ENCODE data around the gene P2RX6.
"Not testable (repeated sequence)": the region's sequence is repeated elsewhere in the genome, so short reads cannot be mapped to it uniquely, and the experiment has no call there.

Gene P2RX6

DNA sequence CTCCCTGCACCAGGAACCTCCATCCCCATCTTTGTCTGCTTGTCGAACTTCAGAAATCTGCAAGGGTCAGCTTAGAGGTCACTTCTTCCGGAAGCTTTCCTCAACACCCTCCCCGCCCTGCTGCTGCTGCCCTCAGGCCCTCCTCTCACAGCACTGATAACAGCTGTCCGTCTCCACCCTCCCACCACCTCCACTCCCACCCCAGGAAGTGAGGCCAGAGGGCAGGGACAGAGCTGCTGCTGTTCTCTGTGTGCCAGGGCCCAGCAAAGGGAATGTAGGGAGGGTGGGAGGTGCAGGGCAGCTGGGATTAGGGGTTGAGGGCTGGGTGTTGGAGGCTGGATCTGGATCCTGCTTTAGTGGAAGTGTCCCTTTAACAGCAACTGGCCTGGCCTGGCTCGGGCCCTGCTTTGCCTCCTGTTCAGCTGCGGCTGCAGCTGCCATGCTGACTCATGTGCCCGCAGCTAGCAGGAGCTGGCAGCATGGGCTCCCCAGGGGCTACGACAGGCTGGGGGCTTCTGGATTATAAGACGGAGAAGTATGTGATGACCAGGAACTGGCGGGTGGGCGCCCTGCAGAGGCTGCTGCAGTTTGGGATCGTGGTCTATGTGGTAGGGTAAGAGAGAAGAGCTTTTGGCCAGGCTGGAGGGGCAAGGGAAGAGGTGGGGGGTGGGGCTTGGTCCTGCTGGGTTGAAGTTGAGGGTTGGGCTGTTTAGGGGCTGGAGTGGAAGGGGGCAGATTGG lies at the start of gene P2RX6:
P2RX6 (plus strand) TSS at position 440 of the 740 bp plus-strand sequence; CDS start at position 450, 10 bp downstream.
- no peak for FAIRE-seq

DNA sequence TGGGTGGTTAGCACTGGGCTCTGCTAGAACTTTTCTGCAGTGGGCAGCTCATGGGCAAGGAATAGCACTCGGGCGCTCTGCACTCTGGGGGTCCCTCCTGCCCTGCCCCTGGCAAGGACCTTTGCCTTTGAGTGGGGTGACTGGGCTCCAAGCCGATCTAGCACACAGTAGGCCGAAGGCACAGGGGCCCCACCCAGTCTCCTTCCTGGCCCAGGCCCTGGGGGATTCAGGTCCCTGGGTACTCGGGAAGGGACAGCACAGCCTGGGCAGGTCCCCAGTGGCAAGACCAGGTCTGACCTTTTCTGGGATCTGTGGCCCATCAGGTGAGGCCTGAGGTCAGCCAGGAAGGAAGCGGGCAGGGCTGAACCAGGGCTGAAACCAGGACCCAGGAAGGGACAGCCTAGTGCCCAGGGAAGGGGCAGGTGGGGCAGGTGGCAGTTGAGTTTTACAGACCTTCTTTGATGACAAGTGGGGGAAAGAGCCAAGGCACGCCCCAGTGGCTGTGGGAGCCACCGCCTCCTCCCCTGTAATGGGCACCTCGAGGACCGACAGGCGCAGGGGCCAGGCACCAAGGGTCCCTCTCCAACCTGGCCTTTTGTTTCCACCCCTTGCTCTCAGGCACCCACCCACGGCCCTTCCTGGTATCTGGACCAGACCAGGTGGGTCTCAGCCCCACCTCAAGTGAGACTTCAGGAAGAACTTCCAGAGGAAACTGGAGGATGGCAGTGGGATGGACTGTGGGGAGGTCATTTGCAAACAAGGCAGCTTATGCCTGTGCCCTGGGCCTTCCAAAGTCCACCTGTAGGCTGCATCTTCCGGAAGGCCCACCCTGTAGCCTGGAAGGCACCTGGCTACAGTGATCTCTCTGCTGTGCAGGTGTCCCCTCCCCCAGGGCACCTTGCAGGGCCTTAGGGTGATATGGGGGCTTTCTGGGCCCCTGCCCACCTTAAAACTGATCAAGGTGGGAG lies 48.8 kb upstream of the P2RX6 start:
- FAIRE-seq, result no peak

GRCh38 chr22:20966883-20967696 lies 47.9 kb upstream of the P2RX6 start, which contains the start of gene AIFM3:
Gene AIFM3 (plus strand): TSS chr22:20967255. CDS start chr22:20967945, 690 bp downstream.
- FAIRE-seq, result no peak

DNA sequence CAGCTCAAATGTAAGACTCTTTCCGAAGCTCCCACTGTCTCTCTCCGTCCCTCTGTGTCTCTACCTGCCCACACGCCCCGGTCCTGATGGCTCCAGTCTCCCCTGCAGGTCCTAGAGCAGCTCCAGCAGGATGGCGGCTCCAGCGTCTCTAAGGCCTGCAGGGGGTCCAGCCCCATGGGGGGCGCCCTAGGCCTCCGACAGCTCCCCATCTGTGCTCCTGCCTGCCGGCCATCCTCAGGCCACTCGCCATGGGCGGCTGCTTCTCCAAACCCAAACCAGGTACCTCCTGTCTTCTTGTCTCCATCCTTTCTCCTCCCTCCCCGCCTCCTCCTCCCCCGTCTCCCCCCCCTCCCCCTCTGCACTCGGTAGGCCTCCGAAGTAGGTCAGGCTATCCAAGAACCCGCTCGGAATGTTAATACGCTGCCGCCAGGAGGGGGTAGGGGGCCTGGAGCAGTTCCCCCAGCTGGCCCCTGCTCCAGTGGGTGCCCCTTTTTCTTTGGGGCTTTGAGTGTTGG lies 47.2 kb upstream of the P2RX6 start:
- FAIRE-seq, result no peak

DNA sequence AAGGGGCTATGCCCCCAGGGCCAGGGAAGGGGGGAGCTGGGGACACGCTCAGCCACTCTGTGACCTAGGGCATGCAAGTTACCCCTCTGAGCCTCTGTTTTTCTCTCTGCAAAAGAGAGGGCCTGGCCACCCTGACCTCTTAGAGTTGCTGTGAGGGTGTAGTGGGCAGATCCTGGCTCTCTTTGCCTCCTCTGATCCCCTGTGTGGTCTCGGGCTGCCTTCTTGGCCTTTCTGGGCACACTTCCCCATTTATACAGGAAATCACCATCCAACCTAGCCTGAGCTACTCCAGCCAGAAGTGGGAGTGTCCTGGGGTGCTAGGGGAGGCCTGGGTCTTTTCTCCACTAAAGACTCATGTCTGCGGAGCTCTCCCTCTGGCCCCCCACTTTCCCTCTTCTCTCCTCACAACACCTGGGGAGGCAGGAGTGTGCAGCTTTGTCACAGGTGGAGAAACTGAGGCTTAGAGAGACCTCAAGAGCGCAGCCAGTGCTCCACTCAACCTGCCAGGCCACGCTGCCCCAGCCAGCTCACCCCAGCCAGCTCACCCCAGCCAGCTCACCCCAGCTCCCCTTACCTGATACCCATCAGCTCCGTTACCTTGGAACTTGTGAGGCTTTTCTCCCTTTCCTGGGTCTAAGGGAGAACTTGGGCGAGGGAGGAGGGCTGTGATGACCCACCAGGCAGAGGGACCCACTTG lies 46.5 kb upstream of the P2RX6 start:
- no peak for FAIRE-seq

GRCh38 chr22:20970939-20971657 lies 43.9 kb upstream of the P2RX6 start:
- no peak for FAIRE-seq

DNA sequence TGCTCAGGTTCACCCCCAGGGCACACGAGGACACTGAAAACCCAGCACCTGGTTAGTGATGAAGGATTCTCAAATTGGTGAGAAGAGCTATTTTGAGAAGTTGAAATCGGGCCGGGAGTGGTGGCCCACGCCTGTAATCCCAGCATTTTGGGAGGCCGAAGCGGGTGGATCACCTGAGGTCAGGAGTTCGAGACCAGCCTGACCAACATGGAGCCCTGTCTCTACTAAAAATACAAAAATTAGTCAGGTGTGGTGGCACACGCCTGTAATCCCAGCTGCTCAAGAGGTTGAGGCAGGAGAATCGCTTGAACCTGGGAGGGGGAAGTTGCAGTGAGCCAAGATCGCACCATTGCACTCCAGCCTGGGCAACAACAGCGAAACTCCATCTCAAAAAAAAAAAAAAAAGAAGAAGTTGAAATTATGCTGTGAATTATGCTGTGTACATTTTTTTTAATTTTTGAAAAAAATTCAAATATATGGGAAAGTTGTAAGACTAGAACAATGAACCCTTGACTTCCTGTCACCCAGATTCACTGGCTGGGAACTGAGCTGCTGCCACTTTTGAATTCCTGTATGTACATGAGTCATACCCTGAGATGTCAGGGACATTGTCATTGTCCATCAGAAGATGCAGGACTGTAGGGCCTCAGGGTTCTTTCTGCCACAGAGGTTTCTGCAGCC lies 42.8 kb upstream of the P2RX6 start:
- not testable (repeated sequence) for FAIRE-seq

DNA sequence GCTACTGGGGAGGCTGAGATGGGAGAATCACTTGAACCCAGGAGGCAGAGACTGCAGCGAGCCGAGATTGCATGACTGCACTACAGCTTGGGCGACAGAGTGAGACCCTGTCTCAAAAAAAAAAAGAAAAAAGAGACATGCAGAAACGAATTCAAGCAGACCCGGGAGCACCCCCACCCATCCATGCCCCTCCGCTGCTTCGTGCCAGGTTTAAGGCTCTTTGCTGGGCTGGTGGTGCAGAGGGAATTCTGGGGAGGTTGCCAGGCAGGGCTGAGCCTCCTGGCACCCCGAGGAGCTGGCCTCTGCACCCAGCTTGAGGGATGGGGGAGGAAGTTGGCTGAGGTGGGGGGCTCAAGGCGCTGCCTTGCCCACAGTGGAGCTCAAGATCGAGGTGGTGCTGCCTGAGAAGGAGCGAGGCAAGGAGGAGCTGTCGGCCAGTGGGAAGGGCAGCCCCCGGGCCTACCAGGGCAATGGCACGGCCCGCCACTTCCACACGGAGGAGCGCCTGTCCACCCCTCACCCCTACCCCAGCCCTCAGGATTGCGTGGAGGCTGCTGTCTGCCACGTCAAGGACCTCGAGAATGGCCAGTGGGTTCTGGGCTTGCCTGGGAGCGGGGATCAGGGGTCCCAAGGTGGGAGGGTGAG lies 41.9 kb upstream of the P2RX6 start:
- no peak for FAIRE-seq

- no peak for FAIRE-seq
Measured at GRCh38 chr22:20973634-20974286, 41.2 kb upstream of the P2RX6 start.

- FAIRE-seq, result no peak
Measured at GRCh38 chr22:20974336-20974955, 40.5 kb upstream of the P2RX6 start.

DNA sequence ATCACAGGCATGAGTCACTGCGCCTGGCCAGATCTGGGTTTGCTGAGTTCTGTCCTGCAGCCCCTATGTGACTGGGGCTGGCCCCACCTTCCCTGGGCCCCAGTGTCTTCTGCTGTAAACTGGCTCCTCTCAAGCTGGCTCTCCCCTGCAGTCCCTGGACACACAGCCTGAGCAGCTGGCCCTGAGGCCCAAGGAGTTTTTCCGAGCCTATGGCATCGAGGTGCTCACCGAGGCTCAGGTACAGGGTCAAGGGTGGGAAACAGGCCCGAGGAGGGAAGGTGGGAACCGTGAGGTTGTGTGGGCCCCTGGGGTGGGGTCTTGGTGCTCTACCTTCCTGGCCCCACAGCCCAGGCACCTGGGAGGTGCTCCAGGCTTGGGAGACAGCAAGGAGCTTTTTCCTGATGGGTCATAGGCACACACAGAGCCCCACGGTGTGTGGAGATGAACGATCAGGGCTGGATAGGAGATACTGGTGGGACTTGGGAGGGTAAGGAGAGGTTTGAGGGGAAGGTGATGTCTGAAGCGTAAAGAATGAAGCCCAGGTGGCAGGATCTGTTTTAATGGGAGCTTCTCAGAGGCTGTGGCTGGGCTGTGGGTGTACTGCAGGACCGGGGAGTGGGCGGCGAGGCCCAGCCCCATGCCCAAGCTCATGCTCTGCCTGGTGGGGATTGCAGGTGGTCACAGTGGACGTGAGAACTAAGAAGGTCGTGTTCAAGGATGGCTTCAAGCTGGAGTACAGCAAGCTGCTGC lies 39.2 kb upstream of the P2RX6 start:
- FAIRE-seq, result no peak

GRCh38 chr22:20976291-20976877 lies 38.6 kb upstream of the P2RX6 start:
- no peak for FAIRE-seq

- no peak for FAIRE-seq
Measured at GRCh38 chr22:20977019-20977418, 37.9 kb upstream of the P2RX6 start.

DNA sequence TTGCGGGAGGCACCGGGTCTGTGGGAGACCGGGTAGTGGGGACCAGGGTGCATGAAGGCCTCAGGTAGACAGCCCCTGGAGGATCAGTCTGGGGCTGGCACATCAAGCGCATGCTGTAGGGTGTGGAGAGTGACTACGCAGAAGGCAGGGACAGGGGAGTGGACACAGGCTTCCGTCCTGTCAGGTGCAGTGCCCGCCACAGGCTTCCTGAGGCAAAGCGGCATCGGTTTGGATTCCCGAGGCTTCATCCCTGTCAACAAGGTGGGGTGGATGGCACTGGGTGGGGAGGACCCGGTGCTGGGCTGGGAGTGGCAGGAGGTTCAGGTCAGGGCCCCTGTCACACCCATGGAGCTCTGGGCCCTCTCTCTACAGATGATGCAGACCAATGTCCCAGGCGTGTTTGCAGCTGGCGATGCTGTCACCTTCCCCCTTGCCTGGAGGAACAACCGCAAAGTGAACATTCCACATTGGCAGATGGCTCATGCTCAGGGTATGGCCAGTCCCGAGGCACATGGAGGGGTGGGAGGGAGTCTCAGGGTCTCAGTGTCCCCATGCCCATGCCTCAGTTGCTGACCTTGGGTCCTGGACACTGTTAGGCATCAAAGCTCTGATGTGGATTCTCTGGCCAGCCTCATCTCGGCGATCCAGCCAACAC lies 37.3 kb upstream of the P2RX6 start:
- FAIRE-seq, result no peak

DNA sequence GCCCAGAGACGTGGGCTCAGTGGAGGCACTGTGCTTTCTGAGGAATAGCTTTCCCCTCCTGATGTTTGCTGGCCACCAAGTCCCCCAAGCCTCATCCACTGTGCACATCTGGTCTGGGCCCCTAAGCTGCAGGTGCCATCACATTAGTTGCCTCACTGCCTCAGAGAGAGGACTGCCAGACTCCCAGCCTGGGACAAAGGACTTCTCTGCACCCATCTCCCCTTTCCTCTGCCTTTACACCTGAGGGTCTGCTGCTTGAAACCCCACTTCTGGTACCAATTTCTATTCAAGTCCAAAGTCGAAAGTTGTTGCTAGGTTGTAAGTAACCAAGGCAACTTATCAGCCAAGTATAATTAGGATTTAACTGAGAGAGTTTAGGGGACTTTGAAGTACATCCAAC lies 36.5 kb upstream of the P2RX6 start:
- no peak for FAIRE-seq

GRCh38 chr22:20979243-20979809 lies 35.6 kb upstream of the P2RX6 start:
- no peak for FAIRE-seq

GRCh38 chr22:20979940-20980453 lies 35.0 kb upstream of the P2RX6 start:
- FAIRE-seq, result no peak

Measured in endometrium (tissue), 2 donors.